Measurements from ENCODE around the gene NPY. TPM values are rescaled to one million over a fixed set of nuclear protein-coding genes. Genes with fewer than 3 reads are reported as not detected.

Gene NPY
- total and polyA plus RNA-seq, 2 donors (not counting 1 experiment from before 2014, with no cell fraction given), result not detected

GRCh38 chr7:24244554-24244953, 39.4 kb upstream of the NPY start:
- DNase-seq (ENCODE audit: low read depth in 2 of 2), result no peak
- Histone ChIP-seq H3K4me1 (ENCODE audit: control insufficient read depth, extremely low read depth, insufficient read depth, low read length) (no peaks in the 10 kb centered on the region), H3K79me2 (ENCODE audit: control insufficient read depth, insufficient read depth, low read length) (no peaks in the 10 kb centered on the region), H3K27ac (ENCODE audit: insufficient read depth, low read length) (no peak overlapping the region), H3K9me3 (ENCODE audit: control insufficient read depth, insufficient read depth, low read depth, low read length) (no peaks in the 10 kb centered on the region), H3K36me3 (ENCODE audit: control insufficient read depth, insufficient read depth, low read length) (no peaks in the 10 kb centered on the region), H4K20me1 (ENCODE audit: control insufficient read depth, extremely low read depth, insufficient read depth, low read length) (no peaks in the 10 kb centered on the region), H2AFZ (ENCODE audit: low read length) (no peak overlapping the region), H3K4me2 (ENCODE audit: extremely low read depth, insufficient read depth, low read length) (no peak overlapping the region), H3K4me3 (replicated peaks in 1 of 4; ENCODE audit: control extremely low read depth in 1 of 4, insufficient read depth in 1 of 4, low read depth in 3 of 4, low read length in 4 of 4) (no peak overlapping the region), H3K27me3 (ENCODE audit: control insufficient read depth, insufficient read depth, low read length) (no peaks in the 10 kb centered on the region), H3K9ac (ENCODE audit: insufficient read depth, low read length) (no peak overlapping the region)
- no peak for TF ChIP-seq CTCF (conservative IDR thresholded peaks at IDR 0.05 in 1 of 2, IDR thresholded peaks at IDR 0.05 in 1 of 2; ENCODE audit: low read depth in 1 of 2, low read length in 2 of 2)

GRCh38 chr7:24245362-24245761, 38.6 kb upstream of the NPY start:
- Histone ChIP-seq H3K4me1 (ENCODE audit: control insufficient read depth, extremely low read depth, insufficient read depth, low read length) (no peaks in the 10 kb centered on the region), H4K20me1 (ENCODE audit: control insufficient read depth, extremely low read depth, insufficient read depth, low read length) (no peaks in the 10 kb centered on the region), H3K79me2 (ENCODE audit: control insufficient read depth, insufficient read depth, low read length) (no peaks in the 10 kb centered on the region), H3K4me3 (replicated peaks in 1 of 4; ENCODE audit: control extremely low read depth in 1 of 4, insufficient read depth in 1 of 4, low read depth in 3 of 4, low read length in 4 of 4) (no peak overlapping the region), H3K9me3 (ENCODE audit: control insufficient read depth, insufficient read depth, low read depth, low read length) (no peaks in the 10 kb centered on the region), H3K9ac (ENCODE audit: insufficient read depth, low read length) (no peak overlapping the region), H3K27ac (ENCODE audit: insufficient read depth, low read length) (no peak overlapping the region), H3K27me3 (ENCODE audit: control insufficient read depth, insufficient read depth, low read length) (no peaks in the 10 kb centered on the region), H3K4me2 (ENCODE audit: extremely low read depth, insufficient read depth, low read length) (no peak overlapping the region), H2AFZ (ENCODE audit: low read length) (no peak overlapping the region), H3K36me3 (ENCODE audit: control insufficient read depth, insufficient read depth, low read length) (no peaks in the 10 kb centered on the region)
- DNase-seq (ENCODE audit: low read depth in 2 of 2), result peak in 1 of 2 donors; percentile 4
- TF ChIP-seq EZH2 (IDR thresholded peaks at IDR 0.05; ENCODE audit: low read length, missing control alignments), result no peak
- TF ChIP-seq CTCF (conservative IDR thresholded peaks at IDR 0.05 in 1 of 2, IDR thresholded peaks at IDR 0.05 in 1 of 2; ENCODE audit: low read depth in 1 of 2, low read length in 2 of 2), result no peak

GRCh38 chr7:24249266-24249665, 34.7 kb upstream of the NPY start:
- H3K4me3 ChIP-seq (replicated peaks in 1 of 4; ENCODE audit: control extremely low read depth in 1 of 4, insufficient read depth in 1 of 4, low read depth in 3 of 4, low read length in 4 of 4), result no peak overlapping the region
- no peak overlapping the region for H2AFZ ChIP-seq (ENCODE audit: low read length)
- DNase-seq (ENCODE audit: low read depth in 2 of 2), result no peak
- no peaks in the 10 kb centered on the region for H3K36me3 ChIP-seq (ENCODE audit: control insufficient read depth, insufficient read depth, low read length)
- no peak overlapping the region for H3K27ac ChIP-seq (ENCODE audit: insufficient read depth, low read length)
- no peak overlapping the region for H3K9ac ChIP-seq (ENCODE audit: insufficient read depth, low read length)
- H3K4me1 ChIP-seq (ENCODE audit: control insufficient read depth, extremely low read depth, insufficient read depth, low read length), result no peaks in the 10 kb centered on the region
- no peaks in the 10 kb centered on the region for H4K20me1 ChIP-seq (ENCODE audit: control insufficient read depth, extremely low read depth, insufficient read depth, low read length)
- no peaks in the 10 kb centered on the region for H3K27me3 ChIP-seq (ENCODE audit: control insufficient read depth, insufficient read depth, low read length)
- TF ChIP-seq EZH2 (IDR thresholded peaks at IDR 0.05; ENCODE audit: low read length, missing control alignments), result no peak
- TF ChIP-seq CTCF (conservative IDR thresholded peaks at IDR 0.05 in 1 of 2, IDR thresholded peaks at IDR 0.05 in 1 of 2; ENCODE audit: low read depth in 1 of 2, low read length in 2 of 2), result no peak
- H3K79me2 ChIP-seq (ENCODE audit: control insufficient read depth, insufficient read depth, low read length), result no peaks in the 10 kb centered on the region
- no peak overlapping the region for H3K4me2 ChIP-seq (ENCODE audit: extremely low read depth, insufficient read depth, low read length)
- no peaks in the 10 kb centered on the region for H3K9me3 ChIP-seq (ENCODE audit: control insufficient read depth, insufficient read depth, low read depth, low read length)

Data from fibroblast of lung (primary cell).